Inferior parietal cortex (tissue), 1 donor: ENCODE measurements around the gene HERPUD1.

ENCODE experiments used
- DNase-seq: peaks from one replicate; pipeline ENCODE4 v3.0.0-alpha.2; 2016; ENCODE audit errors: extremely low spot score

The HERPUD1 gene

DNA sequence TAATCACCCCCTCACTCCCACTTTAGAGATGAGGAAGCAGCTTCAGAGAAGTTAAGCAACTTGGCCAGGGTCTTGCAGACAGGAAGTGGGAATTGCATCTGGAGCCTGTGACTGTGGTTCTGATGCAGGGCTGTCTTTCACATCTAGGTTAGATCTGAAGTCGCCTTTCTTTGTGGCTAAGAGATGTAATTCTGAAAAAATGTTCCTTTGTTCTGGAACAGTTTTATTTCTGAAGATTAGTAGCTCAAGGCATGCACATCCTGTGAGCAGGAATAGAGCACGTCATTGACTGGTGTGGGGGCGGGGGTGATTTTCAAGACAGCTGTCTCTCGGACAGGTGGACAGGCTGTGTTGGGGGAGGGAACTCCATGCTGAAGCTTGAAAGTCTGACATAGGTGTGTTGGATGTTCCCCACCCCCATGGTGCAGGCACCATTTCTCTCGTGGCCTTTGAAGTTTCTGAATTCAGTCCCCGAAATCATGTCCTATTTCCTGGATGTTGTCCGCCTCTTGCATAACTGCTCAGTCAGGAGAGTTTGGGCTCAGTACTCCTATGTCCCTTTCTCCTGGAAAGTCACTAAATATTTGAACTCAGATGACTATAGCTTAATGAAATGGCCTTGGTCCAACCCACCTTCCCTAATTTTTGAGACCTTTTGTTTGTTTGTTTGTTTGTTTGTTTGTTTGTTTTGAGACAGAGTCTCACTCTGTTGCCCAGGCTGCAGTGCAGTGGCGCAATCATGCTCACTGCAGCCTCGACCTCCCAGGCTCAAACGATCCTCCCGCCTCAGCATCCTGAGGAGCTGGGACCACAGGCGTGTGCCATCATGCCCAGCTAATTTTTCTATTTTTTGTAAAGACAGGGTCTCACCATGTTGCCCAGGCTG lies 21.0 kb upstream of the HERPUD1 start:
- DNase-seq: no peak

DNA sequence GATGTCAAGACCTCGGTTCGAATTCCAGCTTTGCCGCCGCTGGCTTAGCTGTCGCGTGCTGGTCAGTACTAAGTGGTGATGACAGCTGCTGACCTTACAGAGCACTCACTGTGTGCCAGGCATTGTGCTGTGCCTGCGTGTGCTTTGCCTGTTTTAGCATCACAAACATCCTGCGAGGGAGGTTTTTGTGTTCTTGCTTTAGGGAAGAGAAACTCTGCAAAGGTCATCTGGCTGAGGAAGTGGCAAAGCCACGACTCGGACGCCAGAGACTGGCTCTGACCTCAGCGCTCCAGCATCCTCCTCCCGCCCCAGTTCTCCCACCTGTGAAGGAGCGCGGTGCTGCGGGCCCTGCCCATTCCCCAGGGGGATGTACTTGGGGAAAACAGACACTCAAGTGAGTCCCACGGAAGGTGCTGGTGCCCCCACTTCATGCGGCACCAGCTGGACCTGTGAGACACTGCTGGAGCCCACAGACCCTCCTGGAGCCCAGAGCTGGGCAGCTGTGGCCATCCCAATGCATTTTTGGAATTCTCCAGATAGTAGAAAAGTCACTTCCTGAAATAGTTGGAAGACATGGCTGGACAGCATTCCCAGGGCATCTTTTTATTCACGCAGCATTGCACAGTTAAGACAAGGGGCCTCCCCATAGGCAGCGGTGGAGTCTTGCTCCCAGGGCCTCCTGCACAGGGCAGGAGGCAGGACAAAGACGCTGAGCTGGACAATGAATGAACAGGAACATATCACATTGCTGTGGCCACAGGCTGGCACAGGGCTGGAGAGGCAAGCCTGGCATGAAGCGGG lies 20.0 kb upstream of the HERPUD1 start:
- DNase-seq: no peak

DNA sequence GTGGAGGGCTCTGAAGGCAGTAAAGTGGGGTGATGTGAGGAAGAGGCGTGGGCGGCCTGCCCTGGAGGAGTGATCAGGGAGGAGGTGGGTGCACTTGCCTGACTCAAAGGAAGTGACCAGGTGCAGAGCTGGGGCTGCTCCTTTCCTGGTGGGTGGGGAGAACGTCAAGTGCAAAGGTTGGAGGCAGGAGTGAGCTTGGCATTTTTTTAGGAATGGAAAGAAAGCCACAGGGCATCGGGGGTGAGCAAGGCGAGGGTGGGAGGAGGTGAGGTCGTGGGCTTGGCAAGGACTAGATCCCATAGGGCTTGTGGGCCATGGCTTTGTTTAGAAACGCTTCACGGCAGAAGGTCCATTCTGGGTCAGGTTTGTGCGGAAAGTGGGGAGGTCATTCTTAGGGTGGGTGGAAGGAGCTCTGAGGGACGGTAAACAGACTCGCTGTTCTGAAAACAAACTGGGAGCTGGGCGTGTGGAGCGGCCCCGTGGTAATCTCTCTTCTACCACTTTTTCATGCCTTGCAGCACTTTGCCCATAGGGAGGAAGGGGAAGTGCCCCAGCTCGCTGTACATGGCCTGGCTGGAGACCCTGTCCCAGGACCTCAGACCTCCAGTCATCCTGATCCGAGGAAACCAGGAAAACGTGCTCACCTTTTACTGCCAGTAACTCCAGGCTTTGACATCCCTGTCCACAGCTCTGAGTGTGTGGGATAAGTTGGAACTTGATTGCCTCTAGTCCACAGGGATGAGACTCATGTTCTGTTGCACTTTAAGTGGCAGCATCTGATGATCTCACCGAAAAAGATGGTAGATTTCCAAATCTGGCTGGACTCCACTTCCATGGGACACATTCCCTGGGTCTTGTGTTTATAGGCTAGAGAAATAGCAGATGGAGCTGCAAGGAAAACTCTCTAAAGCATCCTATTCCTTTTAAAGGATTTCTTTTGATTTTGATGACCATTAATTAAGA lies 18.9 kb upstream of the HERPUD1 start:
- no peak for DNase-seq

DNA sequence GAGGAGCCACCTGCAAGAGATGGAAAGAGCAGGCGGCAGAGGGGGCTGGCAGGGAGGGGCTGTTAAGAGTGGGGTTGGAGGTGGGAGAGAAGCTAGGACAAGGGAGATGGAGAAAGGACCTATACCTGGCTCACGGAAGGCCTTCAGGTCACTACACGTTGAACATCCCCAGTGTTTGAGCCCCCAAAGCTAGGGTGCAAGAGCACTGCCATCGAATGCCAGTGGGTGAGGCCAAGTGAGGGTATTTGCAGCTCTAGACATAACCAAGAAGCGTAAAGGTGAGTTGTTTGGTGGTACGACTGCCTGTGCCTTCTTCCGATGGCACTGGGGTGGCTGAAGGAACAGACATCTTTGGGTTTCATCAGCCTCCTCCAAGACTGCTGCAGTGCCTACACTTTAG lies 17.0 kb upstream of the HERPUD1 start:
- DNase-seq: no peak

DNA sequence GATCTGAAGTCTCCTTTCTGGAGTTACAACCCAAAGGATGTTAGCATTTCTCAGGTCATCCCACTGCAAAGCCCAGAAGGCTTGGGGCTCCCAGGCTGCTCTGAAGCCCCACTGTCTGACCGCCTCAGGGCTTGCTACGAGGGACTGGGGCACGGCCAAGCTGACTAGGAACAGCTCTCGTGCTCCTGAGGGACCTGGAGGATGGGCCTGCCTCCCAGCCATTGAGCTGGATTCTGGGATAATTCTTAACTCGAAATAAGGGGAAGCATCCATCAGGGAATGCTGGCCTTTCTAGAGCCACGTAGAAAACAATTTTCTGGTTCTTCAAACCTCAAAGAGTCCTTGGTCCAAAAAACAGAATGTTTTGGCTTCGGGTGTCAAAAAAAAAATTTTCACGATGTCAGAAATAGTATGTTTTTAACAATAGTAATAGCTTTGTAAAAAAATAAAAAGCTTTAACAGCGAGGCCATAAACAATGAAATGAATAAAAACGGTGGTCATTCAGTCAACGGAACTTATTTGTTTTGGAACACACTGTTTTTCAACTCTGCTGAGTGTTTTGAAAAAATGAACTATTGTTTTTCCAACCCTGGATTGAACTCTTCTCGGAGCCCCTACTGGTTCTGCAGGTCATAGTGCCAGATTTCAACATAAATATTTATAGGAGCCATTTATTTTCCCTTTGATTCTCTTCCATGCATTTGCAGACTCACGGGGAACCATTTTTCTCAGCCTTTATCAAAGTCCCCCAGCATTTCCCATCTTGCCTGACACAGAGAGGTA lies 16.4 kb upstream of the HERPUD1 start:
- no peak for DNase-seq

DNA sequence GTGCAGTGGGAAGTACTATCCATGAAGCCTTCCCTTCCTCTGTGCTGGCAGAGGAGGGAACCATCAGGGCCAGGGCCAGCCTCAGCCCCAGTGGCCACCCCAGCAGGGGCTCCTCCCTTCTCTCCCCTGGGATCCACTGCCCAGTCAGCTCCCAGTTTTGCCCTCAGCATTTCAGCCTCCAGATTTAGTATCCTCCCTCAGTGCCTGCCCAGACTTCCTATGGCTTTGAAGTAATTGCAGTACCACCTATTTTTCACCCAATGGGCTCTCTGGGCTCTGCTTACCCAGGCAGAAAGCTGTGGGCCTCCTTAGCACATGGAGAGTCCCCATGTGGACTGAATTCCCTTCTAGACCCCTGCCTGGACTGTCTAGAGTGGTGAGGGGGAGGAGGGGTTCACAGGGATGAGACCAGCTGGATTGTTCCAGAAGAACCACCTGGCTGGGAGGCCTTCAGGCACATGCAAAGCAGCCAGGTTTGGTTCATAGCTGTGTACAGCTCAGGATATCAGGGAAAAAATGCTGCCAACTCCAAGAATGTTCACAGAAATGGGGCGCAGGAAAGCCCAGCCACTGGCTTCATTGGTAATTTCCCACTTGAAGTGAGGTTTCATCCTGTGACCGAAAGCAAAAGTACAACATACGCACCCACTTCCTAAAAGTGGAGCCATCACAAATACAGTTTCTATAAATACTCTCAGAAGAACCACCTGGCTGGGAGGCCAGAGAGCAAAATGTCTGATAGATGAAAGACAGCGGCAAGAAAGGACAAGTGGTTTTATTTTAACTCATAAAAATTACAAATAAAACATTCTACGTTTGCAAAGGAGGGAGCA lies 15.2 kb upstream of the HERPUD1 start:
- DNase-seq: no peak

DNA sequence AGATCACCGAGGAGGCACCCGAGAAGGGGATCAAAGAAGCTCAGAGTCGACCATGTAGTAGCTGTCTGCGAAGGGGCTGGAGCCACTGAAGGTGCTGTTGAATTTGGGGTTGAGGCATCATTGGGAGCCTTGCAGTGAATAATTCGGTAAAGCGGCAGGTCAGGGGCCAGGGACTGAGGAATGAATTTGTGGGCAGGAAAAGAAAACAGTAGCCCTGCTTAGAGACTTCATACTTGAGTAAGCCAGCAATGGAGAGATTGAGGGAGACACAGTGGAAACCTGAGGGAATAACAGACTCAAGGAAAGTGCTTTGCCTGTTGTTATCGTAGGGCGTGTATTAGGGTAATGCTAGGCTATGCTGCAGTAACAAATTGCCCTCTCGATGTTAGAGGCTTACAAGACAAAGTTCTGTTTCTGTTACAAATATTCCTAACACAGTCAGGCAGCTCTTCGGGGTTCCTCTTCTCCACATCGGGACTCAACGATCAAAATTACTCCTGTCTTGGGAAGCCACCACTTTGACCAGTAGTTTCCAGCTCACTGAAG lies 13.4 kb upstream of the HERPUD1 start:
- no peak for DNase-seq

DNA sequence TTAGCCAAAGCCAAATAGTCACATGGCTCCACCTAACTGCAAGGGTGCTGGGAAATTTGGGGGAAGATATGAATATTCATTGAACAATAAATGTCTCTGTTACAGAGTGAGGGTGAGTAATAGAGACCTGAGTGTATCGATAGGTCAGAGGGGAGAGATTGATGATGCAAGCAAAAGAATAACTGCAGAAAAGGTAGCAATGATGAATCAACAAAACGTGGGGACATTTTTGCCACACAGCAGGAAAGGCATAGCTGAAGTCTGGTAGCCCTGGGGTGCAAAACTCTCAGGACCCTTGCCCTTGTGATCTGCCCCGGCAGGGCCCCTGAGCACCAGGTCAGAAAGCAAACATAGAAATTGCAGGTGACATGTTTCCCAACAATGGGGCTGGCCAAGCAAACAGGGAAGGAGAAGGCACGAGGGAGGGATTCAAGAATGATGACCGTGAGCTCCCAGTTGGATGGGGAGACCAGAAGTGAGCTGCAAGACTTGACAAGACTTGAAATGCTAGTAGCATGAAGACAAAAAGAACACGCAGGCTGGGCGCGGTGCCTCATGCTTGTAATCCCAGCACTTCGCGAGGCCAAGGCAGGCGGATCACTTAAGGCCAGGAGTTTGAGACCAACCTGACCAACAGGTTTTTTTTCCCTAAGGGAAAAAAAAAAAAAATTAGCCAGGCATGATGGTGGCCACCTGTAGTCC lies 12.7 kb upstream of the HERPUD1 start:
- DNase-seq: no peak

DNA sequence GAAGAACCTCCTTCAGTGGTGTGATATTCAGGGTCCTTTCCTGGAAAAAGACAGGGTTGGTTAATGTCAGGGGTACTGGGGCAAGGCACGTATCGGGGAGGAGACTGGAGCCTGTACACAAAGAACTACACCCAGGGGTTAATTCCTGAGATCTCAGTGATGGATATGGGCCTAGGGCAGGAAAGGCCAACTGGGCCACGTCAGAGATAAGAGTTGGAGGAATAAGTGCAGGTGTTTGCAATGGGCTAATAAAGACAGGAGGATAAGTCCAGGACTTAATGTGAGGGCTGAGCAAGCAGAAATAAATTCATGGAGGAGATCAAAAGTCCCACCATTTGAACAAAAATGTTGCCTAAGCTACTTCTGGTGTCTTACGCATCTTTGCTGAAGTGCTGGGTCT lies 10.4 kb upstream of the HERPUD1 start:
- no peak for DNase-seq

DNA sequence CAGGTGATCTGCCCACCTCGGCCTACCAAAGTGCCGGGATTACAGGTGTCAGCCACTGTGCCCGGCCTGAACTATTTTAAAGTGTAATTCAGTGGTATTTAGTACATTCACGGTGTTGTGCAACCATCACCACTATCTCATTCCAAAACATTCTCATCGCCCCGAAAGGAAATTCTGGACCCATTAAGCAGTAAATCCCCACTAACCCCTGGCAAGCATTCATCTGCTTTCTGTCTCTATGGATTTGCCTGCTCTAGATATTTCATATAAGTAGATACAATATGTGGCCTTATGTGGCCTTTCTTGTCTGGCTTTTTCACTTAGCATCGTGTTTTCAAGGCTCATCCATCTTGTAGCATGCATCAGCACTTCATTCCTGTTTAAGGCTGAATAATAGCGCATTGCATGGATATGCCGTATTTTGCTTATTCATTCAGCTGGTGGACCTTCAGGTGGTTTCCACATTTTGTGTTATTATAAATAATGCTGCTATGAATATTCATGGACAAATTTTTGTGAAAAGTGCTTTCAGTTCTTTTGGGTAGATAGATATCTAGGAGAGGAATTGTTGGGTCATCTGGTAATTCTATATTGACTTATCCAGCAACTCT lies 8.4 kb upstream of the HERPUD1 start:
- no peak for DNase-seq

DNA sequence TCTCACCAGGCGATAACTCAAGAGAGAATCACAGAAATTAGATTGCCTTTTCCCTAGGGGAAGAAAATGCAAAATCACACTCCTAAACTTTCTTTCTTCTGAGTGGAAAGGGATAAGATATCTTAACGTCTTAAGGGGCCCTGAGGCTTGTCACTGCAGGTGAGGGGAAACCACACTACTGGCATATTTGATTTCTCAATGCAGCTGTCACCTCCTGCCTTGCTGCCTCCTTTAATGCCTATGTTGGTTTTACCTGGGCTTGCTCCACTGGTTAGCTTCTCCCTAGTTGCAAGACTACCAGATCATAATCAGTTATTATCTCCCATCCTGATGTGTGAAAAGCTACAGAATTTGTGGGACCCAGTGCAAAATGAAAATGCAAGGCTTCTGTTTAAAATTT lies 4.5 kb upstream of the HERPUD1 start:
- DNase-seq: no peak

DNA sequence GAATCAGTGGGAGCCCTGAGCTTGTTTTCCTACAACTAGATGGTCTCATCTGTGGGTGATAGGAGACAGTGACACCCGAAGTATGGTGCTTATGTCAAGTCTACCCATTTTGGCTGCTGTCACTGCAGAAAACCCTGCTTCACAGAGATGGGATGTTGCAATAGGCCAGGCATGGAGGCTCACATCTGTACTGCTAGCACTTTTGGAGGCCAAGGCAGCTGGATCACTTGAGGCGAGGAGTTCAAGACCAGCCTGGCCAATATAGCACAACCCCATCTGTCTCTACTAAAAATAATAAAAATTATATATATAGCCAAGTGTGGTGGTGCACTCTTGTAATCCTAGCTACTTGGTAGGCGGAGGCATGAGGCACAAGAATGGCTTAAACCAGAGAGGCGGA lies 2.3 kb upstream of the HERPUD1 start:
- DNase-seq: no peak

DNA sequence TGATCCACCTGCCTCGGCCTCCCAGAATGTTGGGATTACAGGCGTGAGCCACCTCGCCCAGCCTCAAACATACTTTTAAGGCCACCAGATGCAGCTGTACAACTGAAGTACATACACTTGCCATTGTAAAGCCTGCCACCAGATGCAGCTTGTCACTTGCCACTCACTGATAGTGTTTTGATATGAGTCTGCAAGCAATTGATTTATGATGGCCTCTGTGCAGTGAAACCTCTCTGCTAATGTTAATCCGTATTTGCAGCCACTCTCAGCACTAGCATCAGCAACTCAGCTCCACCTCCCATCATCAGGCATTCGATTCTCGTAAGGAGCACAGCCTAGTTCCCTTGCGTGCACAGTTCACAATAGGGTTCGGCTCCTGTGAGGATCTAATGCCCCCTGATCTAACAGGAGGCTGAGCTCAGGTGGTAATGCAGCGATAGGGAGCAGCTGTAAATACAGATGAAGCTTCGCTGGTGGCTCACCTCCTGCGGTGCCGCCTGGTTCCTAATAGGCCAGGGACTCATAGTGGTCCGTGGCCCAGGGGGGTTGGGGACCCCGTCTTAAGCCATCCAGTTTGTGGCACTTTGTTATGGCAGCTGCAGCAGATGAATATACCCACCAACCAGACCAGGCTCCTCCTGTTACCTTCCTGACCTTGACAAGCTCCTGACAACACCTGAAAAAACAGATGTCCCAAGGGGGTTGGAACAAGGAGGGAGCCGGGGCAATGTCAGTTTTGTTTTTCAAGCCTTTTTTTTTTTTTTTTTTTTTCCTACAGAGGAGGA lies 1.3 kb upstream of the HERPUD1 start:
- no peak for DNase-seq

DNA sequence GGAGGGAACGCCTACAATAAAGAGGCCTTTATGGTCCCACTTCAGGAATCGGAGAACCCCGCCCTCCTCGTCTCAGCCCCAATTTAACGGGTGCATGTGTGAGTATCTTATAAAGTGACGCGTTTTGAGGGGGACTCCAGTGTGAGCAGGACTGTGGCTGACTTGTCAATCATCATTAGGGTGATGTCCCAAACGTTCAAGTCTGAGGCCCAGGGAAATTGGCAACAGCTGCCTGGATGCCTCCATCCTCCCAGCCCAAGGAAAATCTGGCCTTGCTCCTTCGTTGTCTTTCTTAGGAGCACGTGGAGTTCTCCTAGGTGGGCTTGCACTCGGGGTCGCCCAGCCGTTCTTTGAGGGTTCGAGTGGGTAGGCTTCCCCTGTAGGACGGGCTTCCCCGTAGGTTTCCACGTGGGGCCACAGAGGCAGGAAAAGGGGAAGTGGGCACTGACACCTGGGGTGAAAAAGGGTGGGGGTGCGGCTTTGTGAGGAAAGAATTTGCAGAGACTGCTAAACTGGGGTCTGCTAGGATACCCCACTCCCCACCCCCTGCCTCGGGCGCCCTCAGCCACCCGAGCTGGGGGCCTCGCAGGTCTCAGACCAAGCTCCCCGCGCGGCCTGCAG lies 561 bp upstream of the HERPUD1 start:
- peak; percentile 32 for DNase-seq

DNA sequence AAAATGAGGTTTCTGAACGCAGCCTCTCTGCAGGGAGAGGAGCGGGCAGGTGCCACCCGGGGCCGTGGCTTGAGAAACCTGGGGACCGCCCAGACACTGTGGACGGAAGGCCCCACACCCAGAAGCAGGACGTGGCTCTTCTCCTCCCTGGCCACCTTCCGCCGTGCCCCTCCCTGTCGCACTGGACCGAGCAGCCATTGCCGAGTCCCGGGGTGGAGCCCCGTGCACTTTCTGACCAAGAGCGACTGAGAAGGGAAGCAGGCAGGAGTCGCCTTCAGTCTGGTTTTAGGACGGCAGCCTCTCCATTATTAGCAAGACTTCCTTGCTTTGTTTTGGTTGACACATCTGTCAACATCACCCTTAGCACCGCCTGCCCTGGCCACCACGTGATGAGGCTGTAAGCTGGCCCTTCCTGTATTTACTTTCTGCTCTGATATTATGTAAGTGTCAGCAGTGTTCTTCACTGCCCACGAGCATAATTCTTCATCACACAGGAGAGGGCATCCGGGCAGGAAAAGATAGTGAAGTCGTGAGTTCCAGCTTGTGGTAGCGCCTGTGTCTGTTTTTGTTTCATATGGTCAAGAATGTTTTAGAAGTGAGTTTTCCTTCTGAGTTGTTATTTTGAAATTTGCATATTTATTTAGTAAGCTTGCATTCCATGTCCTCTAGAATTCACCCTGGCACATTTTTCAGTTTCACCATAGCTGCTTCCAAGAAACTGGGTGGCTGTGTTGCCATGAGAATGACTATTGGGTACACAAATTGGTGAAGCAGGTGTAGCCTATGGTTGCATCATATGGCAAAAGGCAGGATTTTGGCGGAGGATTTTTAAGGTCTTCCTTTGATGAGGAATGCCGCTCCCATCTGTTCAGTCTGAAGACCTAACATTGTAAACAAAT lies 1.0 kb downstream of the HERPUD1 start:
- DNase-seq: peak; percentile 78

DNA sequence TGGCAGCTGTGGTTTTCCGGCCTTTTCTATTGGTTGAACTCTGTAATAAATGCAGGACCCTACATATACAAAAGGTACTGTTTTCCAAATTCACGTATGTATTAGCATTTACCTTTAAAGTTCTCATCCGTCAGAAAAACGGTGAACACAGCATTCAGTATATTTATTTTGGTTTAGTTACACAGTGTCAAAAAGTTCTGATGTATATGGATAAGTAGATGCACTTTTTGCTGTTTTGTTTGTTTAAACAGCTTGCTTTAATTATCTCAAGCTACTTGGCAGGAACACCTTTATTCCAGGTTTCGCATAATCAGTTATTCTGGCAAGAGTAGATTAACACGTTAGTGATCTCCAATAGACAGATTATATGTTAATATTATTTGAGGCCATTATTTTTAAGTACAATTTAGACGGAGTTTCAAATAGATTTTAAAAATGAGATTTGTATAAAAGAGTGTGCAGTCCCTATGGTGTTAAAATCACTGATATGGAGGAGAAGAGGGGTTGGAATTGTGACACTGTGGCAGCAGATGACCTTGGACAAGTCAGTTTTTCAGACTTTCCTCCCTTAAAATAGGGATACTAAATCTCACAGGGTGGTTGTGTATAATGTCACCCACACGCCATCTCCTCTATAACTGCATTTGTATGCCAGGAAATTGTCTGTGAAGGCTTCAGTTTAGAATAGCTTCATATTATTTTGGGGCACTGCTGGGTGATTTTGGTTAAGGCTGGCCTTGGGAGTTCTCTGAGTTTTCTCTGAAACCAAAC lies 2.1 kb downstream of the HERPUD1 start:
- no peak for DNase-seq
